NCI-H69 (cell line): ENCODE measurements around the gene DPY19L2.
"Not testable (repeated sequence)": the region's sequence is repeated elsewhere in the genome, so short reads cannot be mapped to it uniquely, and the experiment has no call there.

Experiments used
- DNase-seq: peaks from one replicate; lab custom pipeline; 2025; lab: John Stamatoyannopoulos, UW

Gene DPY19L2

GRCh38 chr12:63663005-63663404 is 5.3 kb downstream of the DPY19L2 start:
- not testable (repeated sequence) for DNase-seq

DNA sequence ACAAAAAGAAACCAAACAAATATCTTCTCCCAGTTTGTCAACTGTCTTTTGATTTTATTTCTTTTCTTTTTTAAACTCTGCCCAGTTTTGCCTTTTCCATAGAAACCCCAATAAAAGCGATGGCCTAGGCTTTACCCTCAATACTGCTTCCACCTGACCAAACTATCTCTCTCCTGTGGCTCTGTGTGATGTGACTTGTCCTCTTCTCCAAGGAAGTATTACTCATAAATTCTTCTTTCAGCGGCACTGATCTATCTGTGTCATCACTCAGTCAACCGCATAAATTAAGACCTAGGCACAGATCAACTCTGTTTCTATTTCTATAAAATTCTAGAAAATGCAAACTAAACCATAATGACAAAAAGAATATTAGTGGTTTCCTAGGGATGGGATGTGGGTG is 9.8 kb downstream of the DPY19L2 start:
- not testable (repeated sequence) for DNase-seq

DNA sequence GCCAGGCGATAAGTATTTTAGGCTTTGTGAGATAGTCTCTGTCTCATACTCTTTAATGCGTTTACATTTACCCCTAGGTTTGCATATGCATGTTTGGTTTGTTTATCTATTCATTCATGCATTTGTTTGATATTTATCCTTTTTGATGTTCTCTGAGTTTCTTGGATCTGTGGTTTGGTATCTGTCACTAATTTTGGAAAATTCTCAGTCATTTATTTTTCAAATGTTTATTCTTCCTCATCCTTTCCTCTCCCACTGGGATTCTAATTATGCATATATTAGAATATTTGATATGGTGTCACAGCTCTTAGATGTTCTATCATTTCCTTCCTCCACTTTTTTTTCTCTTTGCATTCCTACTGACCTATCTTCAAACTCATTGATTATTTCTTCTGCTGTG is 11.9 kb downstream of the DPY19L2 start:
- DNase-seq, result not testable (repeated sequence)

GRCh38 chr12:63655543-63656257 is 12.6 kb downstream of the DPY19L2 start:
- not testable (repeated sequence) for DNase-seq

DNA sequence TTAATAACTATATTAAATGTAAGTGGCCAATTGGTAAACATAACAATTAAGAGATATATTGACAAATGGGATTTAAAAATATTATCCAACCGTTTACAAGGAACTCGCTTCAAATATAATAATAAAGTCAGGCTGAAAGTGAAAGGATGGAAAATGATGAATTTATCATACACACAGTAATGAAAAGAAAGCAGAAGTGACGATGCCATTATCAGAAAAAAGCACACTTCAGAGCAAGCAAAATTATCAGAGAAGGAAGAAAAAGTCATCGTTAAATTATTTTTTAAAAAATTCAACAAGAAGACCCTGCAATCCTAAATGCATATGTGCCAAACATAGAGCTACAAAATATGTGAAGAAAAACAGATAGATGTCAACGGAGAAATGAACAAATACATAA is 13.8 kb downstream of the DPY19L2 start:
- DNase-seq, result not testable (repeated sequence)

- not testable (repeated sequence) for DNase-seq
Observed at GRCh38 chr12:63649517-63649916, 18.8 kb downstream of the DPY19L2 start.

DNA sequence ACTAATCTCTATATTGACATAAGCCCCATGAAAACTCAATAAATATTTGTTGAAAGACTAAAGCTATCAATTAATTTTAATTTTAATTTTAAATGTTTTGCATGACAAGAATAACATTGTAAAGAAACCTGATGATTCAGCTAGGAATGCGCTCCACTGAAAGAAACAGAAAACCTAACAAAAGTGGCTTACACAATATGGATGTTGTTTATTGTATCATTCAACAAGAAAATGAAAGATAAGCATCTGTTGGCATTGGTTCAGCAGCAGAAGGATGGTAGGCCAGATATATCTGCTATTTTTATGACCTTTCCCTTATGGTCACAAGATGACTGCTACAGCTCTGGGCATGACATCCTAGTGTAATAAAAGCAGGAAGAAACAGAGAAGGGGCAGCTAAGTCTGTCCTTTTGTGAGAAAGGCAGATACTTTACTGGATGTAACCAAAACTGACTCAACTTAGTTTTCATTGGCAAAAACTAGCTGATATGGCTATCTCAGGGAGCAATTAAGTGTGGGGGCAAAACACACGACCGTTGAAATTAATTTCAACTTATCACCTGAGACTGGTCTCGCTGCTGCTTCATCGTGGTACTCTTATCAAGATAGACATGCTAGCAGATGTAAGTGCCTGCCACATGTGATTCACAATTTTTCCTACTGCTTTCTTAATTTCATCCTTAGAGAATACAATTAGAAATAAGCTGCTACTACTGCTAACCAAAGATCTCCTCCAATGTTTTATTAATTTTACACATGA is 24.7 kb downstream of the DPY19L2 start:
- DNase-seq, result peak; percentile 55

- DNase-seq, result not testable (repeated sequence)
Observed at GRCh38 chr12:63624258-63624657, 44.0 kb downstream of the DPY19L2 start.

GRCh38 chr12:63615544-63615943 is 52.7 kb downstream of the DPY19L2 start:
- not testable (repeated sequence) for DNase-seq

DNA sequence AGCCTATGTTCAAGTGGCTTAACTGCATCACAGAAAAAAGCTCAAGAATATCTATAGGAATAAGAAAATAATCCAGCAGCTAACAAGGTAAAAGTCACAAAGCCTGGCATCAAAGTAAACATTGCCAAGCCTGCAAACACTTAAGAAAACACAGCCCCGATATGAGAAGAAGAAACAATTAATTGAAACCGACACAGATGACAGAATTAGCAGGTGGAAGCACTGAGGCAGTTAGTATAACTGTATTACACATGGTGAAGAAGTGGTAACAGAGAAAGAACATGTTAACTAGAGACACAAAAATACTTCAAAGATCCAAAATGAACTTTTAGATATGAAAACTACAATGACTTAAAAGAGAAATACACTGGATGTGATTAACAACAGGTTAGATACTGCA is 57.0 kb downstream of the DPY19L2 start:
- DNase-seq, result not testable (repeated sequence)

- not testable (repeated sequence) for DNase-seq
Observed at GRCh38 chr12:63609281-63609680, 59.0 kb downstream of the DPY19L2 start.

GRCh38 chr12:63604985-63605384 is 63.3 kb downstream of the DPY19L2 start:
- DNase-seq, result not testable (repeated sequence)

GRCh38 chr12:63594828-63595227 is 73.5 kb downstream of the DPY19L2 start:
- not testable (repeated sequence) for DNase-seq

DNA sequence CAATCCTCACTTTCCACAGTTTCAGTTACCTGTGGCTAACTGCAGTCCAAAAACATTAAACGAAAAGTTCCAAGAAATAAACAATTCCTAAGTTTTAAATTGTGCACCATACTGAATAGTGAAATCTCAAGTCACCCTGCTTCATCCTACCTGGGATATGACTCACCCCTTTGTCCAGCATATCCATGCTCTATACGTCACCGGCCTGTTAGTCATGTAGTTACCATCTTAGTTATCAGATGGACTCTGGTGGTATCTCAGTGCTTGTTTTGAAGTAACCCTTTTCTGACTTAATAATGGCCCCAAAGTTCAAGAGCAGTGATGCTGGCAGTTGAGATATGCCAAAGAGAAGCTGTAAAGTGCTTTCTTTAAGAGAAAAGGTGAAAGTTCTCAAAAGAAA is 83.9 kb downstream of the DPY19L2 start:
- not testable (repeated sequence) for DNase-seq

GRCh38 chr12:63583289-63583688 is 85.0 kb downstream of the DPY19L2 start:
- peak; percentile 69 for DNase-seq

DNA sequence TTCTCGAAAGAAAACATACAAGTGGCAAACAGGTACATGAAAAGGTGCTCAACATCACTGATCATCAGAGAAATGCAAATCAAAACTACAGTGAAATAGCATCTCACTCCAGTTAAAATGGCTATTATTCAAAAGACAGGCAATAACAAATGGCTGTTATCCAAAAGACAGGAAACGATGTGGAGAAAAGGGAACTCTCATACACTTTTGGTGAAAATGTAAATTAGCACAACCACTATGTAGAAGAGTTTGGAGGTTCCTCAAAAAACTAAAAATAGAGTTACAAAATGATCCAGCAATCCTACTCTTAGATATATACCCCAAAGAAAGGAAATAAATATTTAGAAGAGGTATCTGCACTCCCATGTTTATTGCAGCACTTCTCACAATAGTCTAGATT is 90.7 kb downstream of the DPY19L2 start:
- not testable (repeated sequence) for DNase-seq

- DNase-seq, result not testable (repeated sequence)
Observed at GRCh38 chr12:63572038-63572437, 96.3 kb downstream of the DPY19L2 start.

DNA sequence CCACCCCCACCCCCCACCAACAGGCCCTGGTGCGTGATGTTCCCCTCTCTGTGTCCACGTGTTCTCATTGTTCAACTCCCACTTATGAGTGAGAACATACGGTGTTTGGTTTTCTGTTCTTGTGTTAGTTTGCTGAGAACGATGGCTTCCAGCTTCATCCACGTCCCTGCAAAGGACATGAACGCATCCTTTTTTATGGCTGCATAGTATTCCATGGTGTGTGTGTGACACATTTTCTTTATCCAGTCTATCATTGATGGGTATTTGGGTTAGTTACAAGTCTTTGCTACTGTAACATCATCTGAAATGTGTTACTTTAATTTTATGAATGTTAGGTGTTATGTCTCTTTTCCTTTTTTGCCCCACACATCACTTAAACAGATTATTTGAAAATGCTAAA is 109.8 kb downstream of the DPY19L2 start:
- DNase-seq, result not testable (repeated sequence)

- DNase-seq, result not testable (repeated sequence)
Observed at GRCh38 chr12:63551397-63551796, 116.9 kb downstream of the DPY19L2 start.

GRCh38 chr12:63549034-63549433 is 119.3 kb downstream of the DPY19L2 start:
- DNase-seq, result not testable (repeated sequence)

DNA sequence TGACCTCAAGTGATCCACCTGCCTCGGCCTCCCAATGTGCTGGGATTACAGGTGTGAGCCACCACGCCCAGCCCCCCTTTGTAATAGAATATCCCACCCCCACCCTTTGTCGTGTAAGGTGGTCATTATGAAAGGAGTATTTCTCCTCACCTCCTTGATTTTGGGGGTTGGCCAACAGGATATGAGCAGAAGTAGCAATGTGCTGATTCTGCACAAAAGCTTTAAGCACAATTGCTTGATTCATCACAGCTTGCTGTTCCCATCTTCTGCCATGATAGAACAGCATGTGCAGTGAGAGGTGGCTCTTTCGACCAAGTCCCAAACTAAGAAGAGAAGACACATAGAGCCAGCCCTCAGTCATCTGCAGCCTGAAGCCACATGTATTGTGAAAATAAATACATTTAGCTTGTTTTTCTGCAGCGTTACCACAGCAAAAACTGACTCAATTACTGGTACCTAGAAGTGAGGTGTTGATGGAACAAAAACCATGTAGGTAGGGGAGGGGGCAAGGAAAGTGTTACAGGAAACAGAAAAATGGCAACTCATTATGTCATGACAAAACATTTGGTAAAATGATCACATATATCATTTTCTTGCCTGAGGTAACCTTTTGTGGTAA is 122.9 kb downstream of the DPY19L2 start:
- DNase-seq, result peak; percentile 14

GRCh38 chr12:63538656-63539055 is 129.6 kb downstream of the DPY19L2 start:
- not testable (repeated sequence) for DNase-seq

DNA sequence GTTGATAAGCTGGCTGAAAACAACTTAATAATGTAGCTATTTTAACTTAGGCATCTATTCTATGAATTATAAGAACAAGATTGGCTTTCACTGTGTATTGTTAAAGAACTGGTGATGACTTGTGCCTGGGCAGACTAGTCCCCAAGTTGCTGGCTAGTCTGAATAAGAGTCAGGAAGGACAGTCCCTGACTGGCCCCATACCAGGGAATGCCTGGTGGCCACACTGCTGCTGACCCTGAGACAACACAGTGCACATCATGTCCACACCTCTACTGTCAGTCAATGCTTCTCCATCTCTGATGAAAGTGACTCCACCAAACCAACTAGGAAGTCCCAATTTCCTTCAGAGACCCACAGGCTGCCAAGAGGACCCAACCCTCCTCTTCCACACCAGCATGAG is 130.5 kb downstream of the DPY19L2 start:
- not testable (repeated sequence) for DNase-seq
